GM23338 (cell line): ENCODE data around the gene RYR2. TPM values are rescaled to one million over a fixed set of nuclear protein-coding genes. Genes with fewer than 3 reads are reported as not detected.
"Not testable (repeated sequence)": the region's sequence is repeated elsewhere in the genome, so short reads cannot be mapped to it uniquely, and the experiment has no call there.

ENCODE experiments used
- ATAC-seq: fragments of 200-7000 bp; cut with Tn5 transposase; 3 replicates; pipeline ENCODE4 v1.9.1; 2020
- DNase-seq: peaks from one replicate; pipeline ENCODE4 v3.0.0-alpha.2; 2015; ENCODE audit warnings: low spot score
- H2AFZ ChIP-seq: fragments of 200-600 bp; sonication (generic); 2 replicates; pipeline ENCODE4 v1.8.0; 2016; ENCODE audit warnings: antibody characterized with exemption, mild to moderate bottlenecking, moderate library complexity
- H3F3A ChIP-seq: fragments of 200-600 bp; sonication (generic); replicated peaks from 2 replicates; pipeline ENCODE4 v1.8.0; 2017; ENCODE audit warnings: antibody characterized with exemption, mixed run types, low read depth
- H3K27ac ChIP-seq: fragments of 200-600 bp; sonication (generic); 2 replicates; pipeline ENCODE4 v1.6.1; 2016; ENCODE audit warnings: low read depth
- H3K27me3 ChIP-seq: fragments of 200-600 bp; sonication (generic); 2 replicates; pipeline ENCODE4 v1.8.0; 2016; ENCODE audit warnings: mild to moderate bottlenecking, mixed run types, moderate library complexity; ENCODE audit not compliant: insufficient read depth
- H3K36me3 ChIP-seq: fragments of 200-600 bp; sonication (generic); 2 replicates; pipeline ENCODE4 v1.8.0; 2016; ENCODE audit warnings: mild to moderate bottlenecking; ENCODE audit not compliant: insufficient read depth
- H3K4me1 ChIP-seq: fragments of 200-600 bp; sonication (generic); 2 replicates; pipeline ENCODE4 v1.8.0; 2016; ENCODE audit warnings: mild to moderate bottlenecking, moderate library complexity; ENCODE audit not compliant: insufficient read depth
- H3K4me2 ChIP-seq: fragments of 200-600 bp; sonication (generic); 2 replicates; pipeline ENCODE4 v1.7.1; 2017; ENCODE audit warnings: mixed run types
- H3K4me3 ChIP-seq: fragments of 200-600 bp; sonication (generic); 2 replicates; pipeline ENCODE4 v1.6.1; 2016; ENCODE audit warnings: mixed run types
- H3K79me2 ChIP-seq: fragments of 200-600 bp; sonication (generic); replicated peaks from 2 replicates; pipeline ENCODE4 v1.8.0; 2017; ENCODE audit warnings: mild to moderate bottlenecking; ENCODE audit not compliant: insufficient read depth
- H3K9me2 ChIP-seq: fragments of 200-600 bp; sonication (generic); 2 replicates; pipeline ENCODE4 v1.8.0; 2017; ENCODE audit not compliant: insufficient read depth
- H4K20me1 ChIP-seq: fragments of 200-600 bp; sonication (generic); replicated peaks from 2 replicates; pipeline ENCODE4 v1.8.0; 2017; ENCODE audit warnings: mild to moderate bottlenecking; ENCODE audit not compliant: insufficient read depth
- H3K27ac Mint-ChIP-seq: 2 replicates; pipeline ENCODE4 v1.8.0; 2020; ENCODE audit warnings: inconsistent platforms, mild to moderate bottlenecking, moderate library complexity, mixed read lengths
- H3K27me3 Mint-ChIP-seq: 3 replicates; pipeline ENCODE4 v1.8.0; 2022; ENCODE audit warnings: low read depth, mild to moderate bottlenecking, moderate library complexity, mixed read lengths, inconsistent platforms; ENCODE audit not compliant: insufficient read depth, poor library complexity
- H3K36me3 Mint-ChIP-seq: 3 replicates; pipeline ENCODE4 v1.8.0; 2021; ENCODE audit warnings: low read depth, mild to moderate bottlenecking, inconsistent platforms, moderate library complexity, mixed read lengths
- H3K4me1 Mint-ChIP-seq: 3 replicates; pipeline ENCODE4 v1.8.0; 2020; ENCODE audit warnings: mild to moderate bottlenecking, inconsistent platforms, mixed read lengths
- H3K4me3 Mint-ChIP-seq: 3 replicates; pipeline ENCODE4 v1.8.0; 2021; ENCODE audit warnings: moderate library complexity, mild to moderate bottlenecking, inconsistent platforms, mixed read lengths
- H3K9me3 Mint-ChIP-seq: 3 replicates; pipeline ENCODE4 v1.8.0; 2020; ENCODE audit warnings: moderate library complexity, mild to moderate bottlenecking, inconsistent platforms, mixed read lengths
- EZH2phosphoT487 ChIP-seq: fragments of 200-600 bp; sonication (generic); IDR thresholded peaks from one replicate; pipeline ENCODE4 v1.8.1; 2018; ENCODE audit warnings: antibody characterized with exemption; ENCODE audit not compliant: unreplicated experiment
- REST ChIP-seq: IDR thresholded peaks from one replicate; pipeline ENCODE4 v1.6.1; 2018; ENCODE audit warnings: antibody characterized with exemption; ENCODE audit not compliant: unreplicated experiment
- ZNF462 ChIP-seq: fragments of 250-450 bp; sonication (Bioruptor Pico); IDR thresholded peaks from 2 replicates; pipeline ENCODE4 v1.5.0; 2020; ENCODE audit warnings: mild to moderate bottlenecking, moderate library complexity
- polyA plus RNA-seq: library from polyadenylated mRNA; unstranded; fragments of >200 nt; fragmentation: Nextera tagmentation; extraction: Ambion mirVana; gene quantifications from 2 replicates; pipeline ENCODE4 v1.2.1, GENCODE V29; 2016
- total RNA-seq: library from RNA; depleted of rRNA; stranded (reverse); fragments of >200 nt; shearing (Covaris generic); gene quantifications from 2 replicates; pipeline ENCODE4 v1.2.3, GENCODE V29; 2014
- TF ChIP-seq, protein P1 (sequence below), 2 experiments: fragments of 200-600 bp in 1 of 2; sonication (generic) in 1 of 2; conservative IDR thresholded peaks; 2 replicates each; pipeline versions ENCODE4 v1.5.1 to v1.6.1; 2016 to 2017; ENCODE audit warnings: antibody characterized with exemption in 2 of 2, low read depth in 2 of 2, mild to moderate bottlenecking in 2 of 2, moderate library complexity in 1 of 2

The RYR2 gene
- total and polyA plus RNA-seq, 2 experiments from 2014 or later, result 8.9 to 10.0 TPM

- not testable (repeated sequence) for H3K27me3 ChIP-seq, H3K4me3 Mint-ChIP-seq, H3K27ac Mint-ChIP-seq, H3K9me2 ChIP-seq, H3K4me1 Mint-ChIP-seq, H3K36me3 Mint-ChIP-seq, H3K79me2 ChIP-seq, H3K9me3 Mint-ChIP-seq, H3K27ac ChIP-seq, H3K4me1 ChIP-seq, H3F3A ChIP-seq, H3K27me3 Mint-ChIP-seq, H3K4me2 ChIP-seq, DNase-seq, H4K20me1 ChIP-seq, H2AFZ ChIP-seq, H3K4me3 ChIP-seq, ATAC-seq, H3K36me3 ChIP-seq
These were observed 801.5 kb downstream of the RYR2 start for GRCh38 chr1:237843516-237843915.

DNA sequence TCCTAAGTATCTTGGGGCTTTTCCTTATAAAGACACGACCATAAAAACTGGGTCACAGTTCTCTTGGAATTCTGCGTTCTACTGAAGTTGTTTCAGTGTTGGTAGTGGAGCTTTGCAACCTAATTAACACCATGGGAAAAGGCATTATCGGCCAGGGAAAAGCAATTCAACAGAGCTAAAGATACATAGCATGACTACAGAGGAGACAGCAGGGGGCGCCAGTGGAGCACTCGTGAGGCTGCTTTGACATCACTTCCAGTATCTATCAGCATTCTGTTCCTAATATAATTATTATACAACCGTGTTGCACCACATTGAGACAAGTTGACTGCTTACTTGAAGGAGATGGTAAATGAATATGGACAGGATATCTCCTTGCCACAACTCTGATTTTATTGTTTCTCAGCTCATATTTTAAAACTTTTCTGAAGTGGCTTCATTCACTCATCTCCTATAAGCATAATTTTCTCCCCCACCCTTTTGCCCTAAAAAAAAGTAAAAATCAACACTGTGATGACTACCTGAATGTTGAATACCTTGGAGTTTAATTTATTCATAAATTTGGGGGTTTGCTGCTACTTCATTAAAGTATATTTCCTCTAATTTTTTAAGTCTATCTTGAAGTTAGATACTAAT, 809.3 kb downstream of the RYR2 start:
- Mint-ChIP-seq H3K27me3 (no peaks in the 10 kb centered on the region), H3K4me1 (peaks cover 5% of the 10 kb centered on the region; the same call in 2 of the 3 replicates), H3K27ac (no peak overlapping the region), H3K4me3 (no peak overlapping the region), H3K36me3 (peaks cover 10% of the 10 kb centered on the region; the same call in 2 of the 3 replicates), H3K9me3 (peaks cover 9% of the 10 kb centered on the region; the same call in 2 of the 3 replicates)
- TF ChIP-seq REST, result no peak
- TF ChIP-seq ZNF462 (CRISPR knock-in tag), result no peak
- TF ChIP-seq, protein P1, sequence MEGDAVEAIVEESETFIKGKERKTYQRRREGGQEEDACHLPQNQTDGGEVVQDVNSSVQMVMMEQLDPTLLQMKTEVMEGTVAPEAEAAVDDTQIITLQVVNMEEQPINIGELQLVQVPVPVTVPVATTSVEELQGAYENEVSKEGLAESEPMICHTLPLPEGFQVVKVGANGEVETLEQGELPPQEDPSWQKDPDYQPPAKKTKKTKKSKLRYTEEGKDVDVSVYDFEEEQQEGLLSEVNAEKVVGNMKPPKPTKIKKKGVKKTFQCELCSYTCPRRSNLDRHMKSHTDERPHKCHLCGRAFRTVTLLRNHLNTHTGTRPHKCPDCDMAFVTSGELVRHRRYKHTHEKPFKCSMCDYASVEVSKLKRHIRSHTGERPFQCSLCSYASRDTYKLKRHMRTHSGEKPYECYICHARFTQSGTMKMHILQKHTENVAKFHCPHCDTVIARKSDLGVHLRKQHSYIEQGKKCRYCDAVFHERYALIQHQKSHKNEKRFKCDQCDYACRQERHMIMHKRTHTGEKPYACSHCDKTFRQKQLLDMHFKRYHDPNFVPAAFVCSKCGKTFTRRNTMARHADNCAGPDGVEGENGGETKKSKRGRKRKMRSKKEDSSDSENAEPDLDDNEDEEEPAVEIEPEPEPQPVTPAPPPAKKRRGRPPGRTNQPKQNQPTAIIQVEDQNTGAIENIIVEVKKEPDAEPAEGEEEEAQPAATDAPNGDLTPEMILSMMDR (conservative IDR thresholded peaks at IDR 0.05; ENCODE audit: low read depth in 2 of 2), result peak; percentile 93 to 94
- TF ChIP-seq EZH2phosphoT487, result no peak
- Histone ChIP-seq H3K4me2 (no peak overlapping the region), H3F3A (no peaks in the 10 kb centered on the region), H3K27ac (no peak overlapping the region), H3K4me3 (no peak overlapping the region), H3K27me3 (no peaks in the 10 kb centered on the region), H3K4me1 (no peaks in the 10 kb centered on the region; the same call in 1 of the 2 replicates), H4K20me1 (no peaks in the 10 kb centered on the region), H3K36me3 (no peaks in the 10 kb centered on the region; the same call in 1 of the 2 replicates), H3K9me2 (no peaks in the 10 kb centered on the region), H2AFZ (no peak overlapping the region), H3K79me2 (no peaks in the 10 kb centered on the region)
- ATAC-seq, result peak; percentile 84
- DNase-seq, result peak; percentile 91
